Right cardiac atrium (tissue), 5 donors: Measurements from ENCODE around the gene KLHDC9. TPM values are rescaled to one million over a fixed set of nuclear protein-coding genes. Genes with fewer than 3 reads are reported as not detected.

Source experiments
- ATAC-seq, 2 donors: fragments of 200-7000 bp; cut with Tn5 transposase; one replicate each; pipeline versions ENCODE4 v1.8.0 to v1.9.1; 2020; ENCODE audit warnings: moderate library complexity in 2 of 2, mild to moderate bottlenecking in 1 of 2
- DNase-seq, 3 donors: peaks; one replicate each; pipeline ENCODE4 v3.0.0-alpha.2; 2020
- H3K27ac ChIP-seq: one replicate; pipeline ENCODE4 v1.5.1; 2013; ENCODE audit warnings: mild to moderate bottlenecking, low read length, control low read depth, moderate library complexity
- H3K27me3 ChIP-seq: one replicate; pipeline ENCODE4 v1.6.1; 2013; ENCODE audit not compliant: control insufficient read depth, insufficient read depth
- H3K4me1 ChIP-seq: one replicate; pipeline ENCODE4 v1.6.1; 2013; ENCODE audit warnings: low read length; ENCODE audit not compliant: control insufficient read depth, insufficient read depth
- H3K4me3 ChIP-seq: one replicate; pipeline ENCODE4 v1.5.1; 2013; ENCODE audit warnings: low read length, control low read depth
- H3K9me3 ChIP-seq: one replicate; pipeline ENCODE4 v1.6.1; 2013; ENCODE audit warnings: low read length; ENCODE audit not compliant: control insufficient read depth
- WGBS: extraction: QIAGEN DNeasy Blood & Tissue Kit; methylation state at CpG from one replicate; pipeline ENCODE4 v1.1.7; 2013; 5-methylcytosine and 5-hydroxymethylcytosine counted together
- intact Hi-C, 4 donors: fragments of 100-400 bp; cut with DNase I; formaldehyde crosslinking; loops; one replicate each; pipeline versions ENCODE4 v1.11.0 to v1.14.0; 2022 to 2023
- polyA plus RNA-seq: library from polyadenylated mRNA; stranded (reverse); fragments of 200-250 nt; gene quantifications from one replicate; pipeline ENCODE4 v1.2.3, GENCODE V29; 2013
- total RNA-seq, 4 donors: library from RNA; stranded (reverse); fragmentation: NEBNext Ultra II Directional; extraction: Animal tissue kit (Norgen Biotek cat#: 25700); gene quantifications; one replicate each; pipeline ENCODE4 v1.2.1, GENCODE V29; 2021
- donor health status: healthy with polysubstance abuse.
- donor health status: DM: no; HTN: yes; CAD: no.
- donor health status: DM: no; HTN: no; CAD: no.
- donor health status: DM: no; HTN: yes; CAD: no; lungs with severe emphysema.
- donor health status: DM: yes; HTN: yes; CAD: no.

Gene KLHDC9
- total and polyA plus RNA-seq, 5 donors = 3.4 to 5.4 (median 5.1) TPM

DNA sequence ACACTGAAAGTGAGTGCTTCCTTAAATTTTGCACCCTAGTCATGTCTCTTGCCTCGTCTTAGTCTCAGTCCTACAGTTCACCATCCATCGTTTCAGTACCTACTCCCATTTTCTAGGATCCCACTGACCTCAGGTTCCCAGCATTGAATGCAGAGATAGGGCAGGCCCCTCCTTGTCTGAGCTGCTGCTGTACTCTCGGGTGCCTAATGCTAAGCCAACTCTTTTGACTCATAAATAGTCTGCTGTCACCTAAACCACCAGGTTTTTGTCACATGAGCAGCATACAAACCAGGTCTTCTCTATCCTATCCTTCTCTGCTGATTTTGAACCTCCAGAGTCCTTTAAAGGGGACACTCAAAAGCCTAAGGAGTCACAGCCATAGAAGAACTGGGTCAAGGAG lies 31.5 kb upstream of the KLHDC9 start:
- 67% methylated on average over 3 of the region's 3 CpGs for WGBS
- DNase-seq = no peak
- Histone ChIP-seq H3K27ac (no peak overlapping the region), H3K4me1 (no peaks in the 10 kb centered on the region), H3K9me3 (no peaks in the 10 kb centered on the region), H3K4me3 (no peak overlapping the region), H3K27me3 (no peaks in the 10 kb centered on the region)
- no peak for ATAC-seq
- intact Hi-C loops = no loop called here

DNA sequence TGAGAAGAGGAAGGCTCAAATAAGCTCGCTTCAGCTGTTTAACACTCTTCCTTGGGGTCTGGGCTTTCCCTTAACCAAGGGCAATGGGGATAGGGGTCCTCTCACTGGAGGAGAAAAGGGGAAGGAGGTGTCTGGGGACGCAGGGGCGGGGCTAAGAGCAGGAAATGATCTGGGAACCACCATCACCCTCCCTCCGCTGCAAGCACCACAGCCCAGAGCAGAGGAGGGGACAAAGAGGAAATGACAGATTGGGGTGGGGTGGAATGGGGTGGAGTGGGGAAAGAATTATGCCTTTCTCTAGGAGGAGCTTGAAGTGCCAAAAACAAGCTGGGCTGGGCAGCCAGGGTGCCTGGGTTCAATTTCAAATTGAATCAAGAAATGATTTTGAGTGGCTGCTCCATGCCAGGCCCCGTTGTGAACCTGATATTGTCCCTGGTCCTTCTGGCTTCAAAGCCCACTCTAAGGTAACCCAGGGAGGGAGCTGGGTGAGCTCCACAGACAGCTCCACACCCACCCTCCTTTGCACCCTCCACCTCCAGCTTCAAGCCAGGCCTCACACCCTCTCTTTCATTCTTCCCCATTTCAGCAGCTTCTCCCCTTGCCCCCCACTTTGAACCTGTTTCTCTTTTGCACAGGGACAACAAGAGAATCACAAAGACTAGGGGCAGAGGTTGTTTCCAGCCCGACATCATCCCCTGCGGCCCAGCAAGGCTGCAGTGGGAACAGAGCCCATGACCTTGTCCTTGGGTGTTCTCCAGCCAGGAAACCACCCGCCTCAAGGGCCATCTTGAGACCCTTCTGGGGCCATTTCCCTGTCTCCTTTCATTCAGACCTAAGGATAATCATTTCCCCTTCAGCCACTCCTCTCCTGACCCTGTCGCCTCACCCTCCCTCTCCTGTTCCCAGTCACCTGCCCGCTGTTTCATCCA lies 29.6 kb upstream of the KLHDC9 start:
- ATAC-seq (peak; percentile 77 to 89), DNase-seq (peak; percentile 69 to 88 (median 85))
- WGBS = 67% methylated on average over 10 of the region's 10 CpGs
- peak overlapping the region; percentile 33 for H3K4me3 ChIP-seq
- H3K27me3 ChIP-seq = no peaks in the 10 kb centered on the region
- H3K4me1 ChIP-seq = no peaks in the 10 kb centered on the region
- H3K27ac ChIP-seq = peak overlapping the region; percentile 46
- no peaks in the 10 kb centered on the region for H3K9me3 ChIP-seq
- intact Hi-C loops = no loop called here

DNA sequence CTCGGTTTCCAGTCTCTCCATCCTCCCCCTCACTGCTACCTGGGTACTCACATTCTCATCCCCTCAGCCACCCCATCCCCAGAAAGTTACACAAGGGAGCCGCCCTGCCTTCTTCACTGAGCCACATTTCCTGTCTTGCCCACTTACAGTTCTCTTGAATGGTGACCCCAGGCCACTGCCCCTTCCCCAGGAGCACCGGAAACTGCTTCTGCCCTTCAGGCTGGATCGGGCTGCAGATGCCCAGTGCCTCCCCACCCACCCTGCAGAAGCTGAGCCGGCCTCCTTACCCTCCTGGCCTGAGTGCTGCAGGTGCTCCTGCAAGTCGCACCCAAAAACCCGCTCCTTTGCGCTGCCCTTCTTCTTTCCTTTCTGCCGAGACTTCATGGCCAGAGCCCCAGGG lies 28.9 kb upstream of the KLHDC9 start:
- intact Hi-C loops = no loop called here
- Histone ChIP-seq H3K27ac (peak overlapping the region; percentile 46), H3K4me3 (peak overlapping the region; percentile 33), H3K9me3 (no peaks in the 10 kb centered on the region), H3K27me3 (no peaks in the 10 kb centered on the region), H3K4me1 (no peaks in the 10 kb centered on the region)
- no peak for DNase-seq
- ATAC-seq = no peak
- 74% methylated on average over 9 of the region's 9 CpGs for WGBS

DNA sequence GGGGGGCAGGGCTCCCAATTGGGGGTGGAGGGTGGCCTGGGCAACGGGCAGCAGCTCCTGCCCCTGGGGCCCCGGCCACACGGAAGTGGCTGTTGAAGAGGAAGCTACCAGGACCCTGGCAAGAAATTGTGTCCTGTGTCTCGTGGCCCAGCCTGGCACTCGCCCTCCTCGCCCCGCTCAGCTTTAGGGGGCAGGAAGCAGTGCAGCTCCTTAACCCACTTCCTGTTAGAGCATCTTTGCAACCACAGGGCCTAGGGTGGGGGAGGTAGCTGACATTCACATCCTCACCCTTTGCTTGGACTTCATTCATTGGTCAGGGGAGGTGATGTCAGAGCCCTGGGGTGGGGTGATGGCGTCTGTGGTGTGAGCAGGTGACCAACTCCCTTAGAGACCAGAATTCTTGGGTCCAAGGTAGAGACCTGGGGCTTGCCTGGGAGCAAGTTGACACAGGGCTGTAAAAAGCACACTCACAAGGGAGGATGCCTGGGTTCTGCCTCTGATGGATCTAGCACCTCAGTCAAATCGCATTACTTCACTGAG lies 28.4 kb upstream of the KLHDC9 start, which contains the start of gene ARHGAP30:
TSS of gene ARHGAP30 (minus strand) at position 161 of the 540 bp plus-strand sequence. CDS start 267 bp downstream, outside the sequence.
- intact Hi-C loops = loop anchor here in 1 of 4 donors (10.0 kb wide), 1 partner anchor 65 kb away; the partner anchor contains the start of gene DEDD
- no peaks in the 10 kb centered on the region for H3K27me3 ChIP-seq
- H3K9me3 ChIP-seq = no peaks in the 10 kb centered on the region
- DNase-seq (peak; percentile 61 to 86 (median 85)), ATAC-seq (peak; percentile 59 to 67)
- H3K4me3 ChIP-seq = peak within 1 kb of the TSS; percentile 33
- H3K4me1 ChIP-seq = no peaks in the 10 kb centered on the region
- 70% methylated on average over 9 of the region's 9 CpGs for WGBS
- peak within 1 kb of the TSS; percentile 46 for H3K27ac ChIP-seq

DNA sequence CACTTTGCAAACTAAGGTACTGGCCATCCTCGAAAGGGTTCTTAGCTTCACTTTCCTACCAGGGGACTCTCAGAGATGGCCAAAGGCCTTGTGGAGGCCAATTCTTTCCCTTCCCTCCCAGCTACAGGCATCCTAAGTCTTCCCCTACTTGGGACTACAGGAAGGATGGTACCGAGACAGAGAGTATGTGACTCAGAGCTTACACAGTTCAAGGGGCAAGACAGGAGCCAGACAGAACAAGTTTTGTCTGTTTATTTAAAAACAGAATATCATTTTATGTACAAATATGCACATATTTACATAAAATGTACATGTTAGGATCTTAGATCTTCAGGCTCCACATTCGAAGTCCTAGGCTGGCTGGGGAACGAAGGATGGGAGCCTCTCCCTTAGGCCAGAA lies 27.4 kb upstream of the KLHDC9 start:
- Histone ChIP-seq H3K4me1 (no peaks in the 10 kb centered on the region), H3K27ac (no peak overlapping the region), H3K4me3 (no peak overlapping the region), H3K9me3 (no peaks in the 10 kb centered on the region), H3K27me3 (no peaks in the 10 kb centered on the region)
- ATAC-seq = no peak
- DNase-seq = no peak
- WGBS = 94% methylated on average over 4 of the region's 4 CpGs
- intact Hi-C loops = loop anchor here in 1 of 4 donors (10.0 kb wide), 1 partner anchor 64 kb away; the partner anchor contains the start of gene DEDD

DNA sequence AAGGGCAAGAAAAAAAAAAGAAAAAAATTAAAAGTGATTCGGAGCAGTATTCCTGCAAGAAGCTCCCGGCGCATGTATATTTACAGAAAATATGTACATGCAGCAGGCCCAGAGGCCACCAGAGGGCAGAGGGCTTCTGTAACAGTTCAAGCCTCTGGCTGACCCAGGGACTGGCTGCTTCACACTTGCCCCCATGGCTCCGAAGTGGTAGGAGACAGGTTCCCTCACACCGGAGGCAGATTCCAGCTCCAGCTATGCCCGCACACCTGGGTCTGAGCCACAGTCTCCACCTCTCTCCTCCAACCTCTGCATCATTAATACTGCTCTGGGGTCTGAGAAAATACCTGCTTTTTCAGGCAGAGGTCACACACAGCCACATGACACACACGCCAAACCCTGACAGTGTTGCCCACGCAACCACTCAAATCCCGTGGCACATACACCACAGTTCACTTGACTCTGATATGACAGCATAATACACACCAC lies 26.2 kb upstream of the KLHDC9 start:
- no peak overlapping the region for H3K27ac ChIP-seq
- no peaks in the 10 kb centered on the region for H3K27me3 ChIP-seq
- no peaks in the 10 kb centered on the region for H3K9me3 ChIP-seq
- intact Hi-C loops = loop anchor here in 1 of 4 donors (10.0 kb wide), 1 partner anchor 63 kb away; the partner anchor contains the start of gene DEDD
- no peaks in the 10 kb centered on the region for H3K4me1 ChIP-seq
- 65% methylated on average over 9 of the region's 9 CpGs for WGBS
- no peak overlapping the region for H3K4me3 ChIP-seq
- DNase-seq = peak; percentile 71 to 88 (median 75)
- no peak for ATAC-seq

DNA sequence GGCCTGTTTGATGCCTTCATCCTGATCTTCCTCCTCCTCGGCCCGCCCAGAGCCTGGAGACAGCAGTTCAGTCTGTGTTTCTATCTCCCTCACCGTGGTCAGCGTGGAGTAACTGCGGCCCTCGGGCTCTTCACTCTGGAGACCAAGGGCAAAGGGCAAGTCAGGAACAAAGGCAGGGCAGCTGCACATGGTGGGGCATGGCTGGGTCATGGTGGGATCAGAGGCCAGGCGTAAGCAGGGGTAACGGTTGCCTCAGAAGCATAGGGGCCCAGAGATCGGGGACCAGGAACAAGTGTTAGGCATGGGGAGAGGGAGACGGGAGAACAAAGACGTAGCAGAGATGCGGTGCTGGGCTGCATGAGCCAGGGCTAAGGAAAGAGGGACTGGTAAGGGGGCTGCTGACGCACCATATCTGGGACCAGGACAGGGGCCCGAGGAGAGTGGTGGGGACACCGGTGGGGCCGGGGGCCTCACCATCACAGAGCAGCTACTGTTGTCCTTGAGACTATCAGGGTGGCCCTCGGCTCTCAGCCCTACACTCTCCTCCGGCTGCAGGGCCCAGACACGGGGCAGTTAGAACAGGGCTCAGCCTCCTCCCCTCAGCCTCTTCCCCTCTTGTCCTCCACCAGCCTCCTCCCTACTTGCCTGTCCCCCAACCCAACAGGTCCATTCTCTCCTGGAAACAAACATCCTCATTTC lies 25.3 kb upstream of the KLHDC9 start:
- WGBS = 95% methylated on average over 19 of the region's 19 CpGs
- H3K9me3 ChIP-seq = no peaks in the 10 kb centered on the region
- no peak for ATAC-seq
- no peak for DNase-seq
- H3K27me3 ChIP-seq = no peaks in the 10 kb centered on the region
- no peak overlapping the region for H3K27ac ChIP-seq
- intact Hi-C loops = loop anchor here in 1 of 4 donors (10.0 kb wide), 1 partner anchor 62 kb away; the partner anchor contains the start of gene DEDD
- no peaks in the 10 kb centered on the region for H3K4me1 ChIP-seq
- no peak overlapping the region for H3K4me3 ChIP-seq

DNA sequence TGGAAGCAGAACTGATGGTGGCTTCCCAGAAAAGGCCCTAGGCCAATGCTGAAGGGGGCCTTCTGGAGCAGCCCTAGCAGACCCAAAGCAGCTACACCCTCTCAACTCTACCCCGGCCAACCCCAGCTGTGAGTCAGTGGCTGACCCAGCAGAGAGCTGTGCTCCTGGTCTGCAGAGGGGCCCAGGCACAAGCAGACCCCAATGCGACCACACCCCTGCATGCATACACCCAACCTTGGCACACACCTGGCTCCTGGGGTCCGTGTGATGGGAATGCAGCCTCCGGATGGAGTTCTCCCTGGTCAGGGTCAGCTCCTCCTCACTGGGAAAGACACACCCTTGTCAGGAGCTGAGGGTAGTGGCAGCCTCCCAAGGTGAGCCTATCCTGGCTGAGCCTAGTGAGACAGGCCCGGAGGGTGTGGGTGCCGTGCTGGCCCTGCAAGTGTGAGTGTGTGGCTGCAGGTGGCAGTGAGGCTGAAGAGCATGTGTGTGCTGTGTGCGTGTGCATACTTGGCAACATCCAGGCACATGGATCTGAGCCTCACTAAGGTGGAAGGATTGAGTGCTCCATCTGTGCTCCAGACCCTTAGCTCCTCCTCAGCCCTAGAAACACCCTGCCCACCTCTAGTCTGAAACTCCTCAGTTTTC lies 24.6 kb upstream of the KLHDC9 start:
- Histone ChIP-seq H3K27me3 (no peaks in the 10 kb centered on the region), H3K4me3 (no peak overlapping the region), H3K4me1 (no peaks in the 10 kb centered on the region), H3K27ac (no peak overlapping the region), H3K9me3 (no peaks in the 10 kb centered on the region)
- ATAC-seq (no peak), DNase-seq (no peak)
- WGBS = 77% methylated on average over 7 of the region's 7 CpGs
- intact Hi-C loops = loop anchor here in 1 of 4 donors (10.0 kb wide), 1 partner anchor 61 kb away; the partner anchor contains the start of gene DEDD

DNA sequence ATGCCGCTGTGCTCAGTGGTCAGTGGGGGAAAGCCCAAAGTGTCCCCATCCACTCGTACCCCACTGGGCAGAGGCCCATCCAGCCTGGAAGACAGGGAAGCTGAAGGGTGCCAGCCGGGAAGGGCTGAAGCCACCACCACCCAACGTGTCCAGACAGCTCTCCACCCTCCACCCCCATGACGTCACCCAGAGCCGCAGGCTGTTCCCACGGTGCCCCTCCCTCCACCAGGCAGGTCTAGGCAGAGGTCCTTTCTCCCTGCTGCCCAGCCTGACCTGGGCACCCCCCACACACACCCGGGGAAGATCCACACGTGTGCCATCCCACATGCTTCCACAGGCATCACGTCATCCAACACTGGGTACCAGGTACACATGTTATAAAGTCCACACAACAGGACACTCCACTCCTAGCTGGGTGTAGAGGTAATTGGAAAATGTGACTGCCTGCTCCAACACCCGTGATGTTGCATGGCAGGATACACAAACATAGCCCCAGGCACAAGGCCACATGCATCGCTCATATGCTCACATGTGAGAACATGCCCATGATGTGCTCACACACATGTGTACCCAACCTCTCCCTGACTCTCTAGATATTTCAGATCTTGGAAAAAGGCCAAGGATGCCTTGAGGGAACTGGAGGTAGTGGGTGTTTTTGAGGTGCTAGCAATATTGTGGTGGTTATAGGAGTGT lies 23.3 kb upstream of the KLHDC9 start:
- Histone ChIP-seq H3K4me3 (no peak overlapping the region), H3K27me3 (no peaks in the 10 kb centered on the region), H3K4me1 (no peaks in the 10 kb centered on the region), H3K27ac (no peak overlapping the region), H3K9me3 (no peaks in the 10 kb centered on the region)
- intact Hi-C loops = loop anchor here in 1 of 4 donors (10.0 kb wide), 1 partner anchor 60 kb away; the partner anchor contains the start of gene DEDD
- ATAC-seq (no peak), DNase-seq (no peak)
- 75% methylated on average over 12 of the region's 12 CpGs for WGBS

DNA sequence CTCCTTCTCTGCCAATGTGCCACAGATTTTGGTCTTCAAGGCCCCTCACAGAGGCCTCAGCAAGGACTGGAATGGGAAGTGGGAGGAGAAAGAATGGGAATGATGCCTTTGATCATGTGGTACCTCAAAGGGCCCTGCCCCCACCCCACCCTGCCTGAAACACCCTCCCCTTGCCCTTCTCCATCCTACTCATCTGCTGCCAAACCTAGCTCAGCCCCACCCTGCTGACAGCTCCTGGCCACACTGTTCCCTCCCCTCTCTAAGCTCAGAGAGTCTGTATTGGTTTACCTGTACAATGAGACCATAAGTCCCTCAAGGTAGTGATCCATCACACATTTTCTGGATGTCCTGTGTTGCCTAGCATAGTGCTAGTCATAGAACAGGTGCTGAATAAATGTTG lies 21.8 kb upstream of the KLHDC9 start:
- ATAC-seq = no peak
- Histone ChIP-seq H3K9me3 (no peaks in the 10 kb centered on the region), H3K27me3 (no peaks in the 10 kb centered on the region), H3K4me1 (no peaks in the 10 kb centered on the region), H3K4me3 (no peak overlapping the region), H3K27ac (no peak overlapping the region)
- intact Hi-C loops = loop anchor here in 1 of 4 donors (10.0 kb wide), 1 partner anchor 58 kb away; the partner anchor contains the start of gene DEDD
- DNase-seq = no peak
